DMS153 treated with DMSO at 0.1 percent for 48 hours (cell line): Measurements from ENCODE around the gene CPNE4.

Experiments used
- DNase-seq: peaks from one replicate; lab custom pipeline; 2025; ENCODE audit not compliant: unreplicated experiment; lab: John Stamatoyannopoulos, UW

CPNE4 gene

DNA sequence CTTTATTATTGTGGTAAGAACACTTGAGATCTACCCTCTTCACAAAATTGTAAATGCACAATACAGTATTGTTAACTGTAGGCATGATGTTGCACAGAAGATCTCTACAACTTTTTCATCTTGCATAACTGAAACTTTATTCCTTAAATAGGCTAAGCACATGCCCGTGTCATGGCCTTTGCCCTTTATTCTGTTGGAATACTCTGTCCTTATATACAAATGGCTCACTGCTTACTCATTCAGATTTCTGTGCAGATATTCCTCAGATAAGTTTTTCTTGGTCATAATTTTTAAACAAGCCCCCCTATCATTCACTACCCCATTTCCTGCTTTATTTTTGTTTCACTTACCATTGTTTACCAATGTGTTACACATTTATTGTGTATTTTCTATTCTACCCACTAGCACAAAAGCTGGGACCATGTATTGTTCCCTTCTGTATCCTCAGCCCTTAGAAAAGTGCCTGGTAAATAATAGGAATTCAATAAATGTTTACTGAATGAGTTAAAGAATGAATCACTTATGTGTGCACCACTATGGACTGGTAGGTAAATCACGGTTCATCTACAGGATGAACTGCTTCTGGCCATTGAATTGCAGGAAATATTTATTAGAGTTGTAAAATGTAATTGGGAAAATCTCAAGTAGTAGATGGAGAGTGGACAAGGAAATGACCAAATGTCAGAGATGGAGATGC lies 151.0 kb downstream of the CPNE4 start:
- no peak for DNase-seq

GRCh38 chr3:131883086-131883485 lies 151.7 kb downstream of the CPNE4 start:
- DNase-seq = no peak

DNA sequence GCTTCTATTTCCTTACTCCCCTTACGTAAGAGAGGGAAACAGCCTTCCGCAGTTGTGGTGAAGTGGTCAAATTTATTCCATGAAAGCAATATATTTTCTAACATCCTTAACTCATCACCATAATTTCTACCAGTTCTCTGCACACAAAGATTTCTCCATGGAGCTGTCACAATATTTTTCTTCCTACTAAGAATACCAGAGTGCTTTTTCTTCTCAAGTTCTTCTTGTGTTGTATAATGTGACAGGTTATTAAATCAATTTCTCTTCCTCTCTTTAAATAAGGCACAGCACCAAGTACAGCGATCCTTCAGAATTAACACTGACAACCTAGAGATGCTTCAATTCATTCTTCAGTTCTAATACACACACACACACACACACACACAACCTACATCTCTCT lies 153.0 kb downstream of the CPNE4 start:
- no peak for DNase-seq

- no peak for DNase-seq
Measured at GRCh38 chr3:131880948-131881347, 153.9 kb downstream of the CPNE4 start.

- DNase-seq = no peak
Measured at GRCh38 chr3:131868203-131868602, 166.6 kb downstream of the CPNE4 start.

DNA sequence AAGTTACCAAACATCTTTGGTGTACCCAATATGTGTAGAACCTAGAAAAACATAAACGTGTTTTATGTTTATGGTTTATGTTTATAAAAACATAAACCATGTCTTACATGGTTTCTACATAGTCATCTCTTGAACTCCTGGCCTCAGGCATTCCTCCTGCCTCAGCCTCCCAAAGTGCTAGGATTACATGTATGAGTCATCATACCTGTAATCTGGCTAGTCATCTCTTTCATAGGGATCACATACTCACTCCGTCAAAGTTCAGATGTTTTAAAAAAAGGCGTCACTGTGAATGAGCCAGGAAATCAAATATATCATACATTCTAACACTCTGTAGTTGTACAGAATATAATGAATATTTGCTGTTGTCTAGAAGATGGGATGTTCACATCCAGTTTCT lies 178.6 kb downstream of the CPNE4 start:
- no peak for DNase-seq

DNA sequence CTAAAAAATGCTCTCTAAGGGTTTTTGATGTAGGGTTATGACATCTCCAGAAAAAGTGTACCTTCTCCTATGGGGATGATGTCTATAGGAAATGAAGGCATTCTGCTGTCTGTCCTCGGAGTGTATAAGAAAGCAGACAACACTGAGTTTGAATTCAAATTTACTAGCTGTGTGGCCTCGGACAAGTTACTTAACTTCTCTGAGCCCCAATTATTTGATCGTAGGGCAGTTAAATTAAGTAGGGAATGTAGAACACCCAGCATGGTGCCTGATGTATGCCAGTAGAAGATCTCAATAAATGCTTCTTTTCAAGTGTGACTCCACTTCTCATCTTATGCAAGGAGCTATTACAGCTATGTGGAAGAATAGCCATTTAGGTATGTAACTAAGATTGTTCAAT lies 184.6 kb downstream of the CPNE4 start:
- no peak for DNase-seq

DNA sequence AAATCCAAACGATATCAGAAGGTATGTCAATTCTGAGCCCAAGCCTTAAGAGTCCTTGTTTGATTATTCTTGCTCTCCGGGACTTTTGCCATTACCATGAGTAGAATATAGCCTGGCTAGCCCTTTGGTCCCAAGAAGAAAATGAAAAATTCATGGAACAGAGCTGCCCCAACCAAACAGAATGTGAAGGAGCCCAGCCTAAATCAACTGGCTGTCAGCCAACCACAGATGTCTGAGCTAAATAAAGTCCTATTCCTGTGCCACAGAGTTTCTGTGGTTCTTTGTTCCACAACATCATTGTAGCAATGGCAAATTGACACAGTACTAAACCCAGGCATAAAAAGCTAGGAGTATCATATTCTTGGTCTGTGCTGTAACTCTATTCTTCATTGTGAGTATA lies 185.2 kb downstream of the CPNE4 start:
- no peak for DNase-seq

GRCh38 chr3:131847966-131848510 lies 186.8 kb downstream of the CPNE4 start:
- no peak for DNase-seq

DNA sequence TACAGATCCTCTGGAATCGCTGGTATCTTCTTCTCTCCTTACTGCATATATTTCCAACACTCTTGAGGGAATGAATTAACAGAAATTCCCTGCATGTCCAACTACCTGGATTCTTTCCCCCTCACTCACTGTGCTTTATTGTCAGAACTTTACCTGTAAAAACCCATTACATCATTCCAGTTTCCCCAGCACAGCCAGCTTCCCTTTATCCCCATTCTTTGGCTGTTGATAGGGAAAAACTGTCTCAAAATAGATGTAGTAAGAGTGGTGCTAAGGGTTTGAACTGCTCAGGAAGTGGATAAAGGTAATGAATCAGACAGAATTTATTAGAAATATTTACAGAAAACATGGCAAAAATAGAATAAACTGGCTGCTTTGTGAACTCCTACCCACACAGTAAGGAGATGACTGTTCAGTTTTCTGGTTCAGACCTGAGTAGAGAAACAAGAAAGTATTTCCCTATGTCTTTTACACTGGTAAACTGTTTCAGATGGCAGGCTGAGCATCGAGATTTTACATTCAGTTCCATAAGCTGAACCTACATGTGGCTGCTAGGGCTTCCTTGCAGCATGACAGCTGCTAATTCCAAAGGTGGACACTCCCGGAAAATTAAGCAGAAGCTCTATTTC lies 188.4 kb downstream of the CPNE4 start:
- DNase-seq = no peak

DNA sequence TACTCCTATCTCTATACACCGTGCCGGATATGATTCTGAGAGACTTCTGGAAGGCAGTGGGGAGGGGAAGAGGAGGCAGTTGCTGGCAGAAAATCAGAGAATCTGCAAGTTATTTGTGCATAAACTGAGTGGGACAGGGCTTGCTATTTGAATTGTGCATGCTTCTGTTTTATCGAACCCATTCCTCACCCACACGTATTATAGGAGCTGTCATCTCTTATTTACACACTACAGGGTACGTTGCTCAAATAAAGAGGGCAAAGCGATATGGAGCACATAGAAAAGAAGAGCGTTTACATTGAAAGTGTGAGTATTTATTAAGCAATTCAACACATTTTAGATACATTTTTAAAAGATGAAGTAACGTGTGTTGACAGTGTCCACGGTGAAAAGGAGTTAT lies 191.6 kb downstream of the CPNE4 start:
- no peak for DNase-seq

DNA sequence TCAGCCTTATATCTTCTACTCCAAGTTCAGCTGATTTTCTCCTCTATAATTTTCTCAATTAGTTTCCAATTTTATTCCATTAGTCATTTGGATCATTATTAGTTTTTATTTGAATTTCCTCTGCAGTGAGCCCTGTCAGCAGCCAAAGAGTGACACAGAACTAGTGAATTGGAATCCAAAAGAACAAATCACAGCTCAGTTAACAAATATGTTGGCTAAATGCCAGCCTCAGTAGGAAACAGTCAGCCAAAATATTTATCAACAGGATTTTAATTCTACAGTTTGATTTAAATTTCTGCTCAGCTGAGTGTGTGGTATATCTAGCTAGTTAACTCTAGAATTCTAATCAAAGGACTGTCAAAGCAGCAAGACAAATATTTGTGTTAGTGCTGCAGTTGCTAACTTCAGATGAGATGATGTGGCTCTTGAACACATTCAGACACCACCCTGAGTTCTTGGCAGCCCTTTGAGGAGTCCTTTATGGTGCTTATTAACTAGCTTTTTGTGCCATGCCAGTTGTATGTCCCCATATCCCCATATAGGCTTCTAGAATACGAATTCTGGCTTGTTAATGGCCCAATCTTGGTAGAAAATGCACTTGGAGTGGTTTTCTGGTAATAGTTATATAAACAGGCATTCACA lies 194.5 kb downstream of the CPNE4 start:
- DNase-seq = no peak

DNA sequence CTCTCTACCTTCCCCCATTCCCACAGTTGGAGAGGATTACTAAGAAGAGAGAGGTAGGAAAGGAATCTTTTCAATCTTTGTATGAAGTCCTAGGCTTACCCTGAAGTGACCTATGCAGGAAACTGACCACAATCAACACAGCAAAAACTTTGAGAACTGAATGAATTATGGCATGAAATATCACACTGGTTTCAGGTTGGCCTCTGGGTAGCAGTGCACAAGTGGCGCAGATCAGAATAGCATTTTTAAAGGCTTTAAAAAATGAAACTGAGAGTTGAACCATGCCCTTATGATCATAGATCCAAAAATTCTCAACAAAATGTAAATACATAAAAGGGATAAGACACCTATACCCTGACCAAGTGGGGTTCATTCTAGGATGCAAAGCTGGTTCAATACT lies 198.9 kb downstream of the CPNE4 start:
- DNase-seq = no peak

GRCh38 chr3:131831608-131832007 lies 203.2 kb downstream of the CPNE4 start:
- no peak for DNase-seq

- DNase-seq = no peak
Measured at GRCh38 chr3:131821191-131821762, 213.5 kb downstream of the CPNE4 start.

GRCh38 chr3:131819381-131820055 lies 215.3 kb downstream of the CPNE4 start:
- no peak for DNase-seq

DNA sequence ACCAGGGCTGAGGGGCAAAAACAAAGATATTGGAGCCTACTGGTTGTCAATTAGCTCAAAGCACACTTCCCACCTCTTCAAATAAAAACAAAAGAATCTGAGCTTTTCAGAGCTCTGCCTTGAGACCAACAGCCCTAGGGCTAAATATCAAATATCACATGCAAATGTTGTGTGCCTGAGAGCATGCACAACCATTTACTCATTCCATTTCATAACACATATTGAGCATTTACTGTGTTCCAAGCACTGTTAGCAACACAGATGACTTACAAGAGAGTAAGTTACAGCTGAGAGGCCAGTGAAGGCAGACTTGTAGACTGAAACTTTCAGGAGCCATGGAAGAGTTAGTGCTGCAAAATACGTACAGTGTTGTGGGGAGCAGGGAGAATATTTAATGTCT lies 222.4 kb downstream of the CPNE4 start:
- no peak for DNase-seq

- no peak for DNase-seq
Measured at GRCh38 chr3:131811481-131811880, 223.3 kb downstream of the CPNE4 start.

DNA sequence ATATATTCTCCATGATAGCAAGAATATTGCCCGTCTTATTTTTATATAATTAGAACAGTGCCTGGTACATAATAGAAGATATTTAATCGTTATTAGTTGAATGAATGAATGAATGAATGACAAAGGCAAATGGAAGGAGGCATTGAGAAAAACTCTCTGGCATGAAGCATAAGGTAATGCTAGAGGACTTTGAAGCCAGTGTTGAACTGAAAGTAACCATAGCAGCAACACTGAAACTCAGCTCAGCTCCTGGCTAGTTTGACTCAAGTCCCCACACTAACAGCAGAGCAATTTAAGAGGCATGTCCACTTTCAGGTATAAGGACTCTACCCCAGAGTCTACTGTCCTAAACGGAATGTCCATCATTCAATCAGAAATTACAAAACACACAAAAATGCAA lies 227.0 kb downstream of the CPNE4 start:
- no peak for DNase-seq

GRCh38 chr3:131806736-131807135 lies 228.1 kb downstream of the CPNE4 start:
- DNase-seq = no peak

GRCh38 chr3:131804565-131805133 lies 230.2 kb downstream of the CPNE4 start:
- no peak for DNase-seq
